Heart left ventricle (tissue), 16 donors: ENCODE data around the gene FSTL4. TPM values are rescaled to one million over a fixed set of nuclear protein-coding genes. Genes with fewer than 3 reads are reported as not detected.

Experiments
- ATAC-seq, 4 donors: fragments of 200-7000 bp; cut with Tn5 transposase; one replicate each; pipeline ENCODE4 v1.9.1; 2020 to 2022; ENCODE audit warnings: moderate library complexity in 4 of 4, mild to moderate bottlenecking in 3 of 4, moderate number of reproducible peaks in 1 of 4
- DNase-seq, 5 donors: peaks; one replicate each; pipeline ENCODE4 v3.0.0-alpha.2; 2020
- H3K27ac ChIP-seq, 12 donors: fragments of 200-600 bp; sonication (generic) in 4 of 12; one replicate each; pipeline versions ENCODE4 v1.5.0 to v1.8.0; 2016 to 2022; ENCODE audit warnings: mild to moderate bottlenecking in 2 of 12
- H3K27me3 ChIP-seq, 9 donors: fragments of 200-600 bp; sonication (generic) in 2 of 9; one replicate each; pipeline versions ENCODE4 v1.5.1 to v1.8.0; 2016 to 2022; ENCODE audit warnings: mild to moderate bottlenecking in 3 of 9
- H3K36me3 ChIP-seq, 9 donors: fragments of 200-600 bp; sonication (generic) in 2 of 9; one replicate each; pipeline versions ENCODE4 v1.5.0 to v1.8.0; 2018 to 2022; ENCODE audit warnings: mild to moderate bottlenecking in 2 of 9
- H3K4me1 ChIP-seq, 12 donors: fragments of 200-600 bp; sonication (generic) in 4 of 12; one replicate each; pipeline versions ENCODE4 v1.5.0 to v1.8.0; 2016 to 2022; ENCODE audit warnings: mild to moderate bottlenecking in 3 of 12
- H3K4me3 ChIP-seq, 12 donors: fragments of 200-600 bp; sonication (generic) in 4 of 12; one replicate each; pipeline versions ENCODE4 v1.5.0 to v1.8.0; 2017 to 2022; ENCODE audit warnings: mild to moderate bottlenecking in 9 of 12, moderate library complexity in 4 of 12
- H3K9me3 ChIP-seq, 12 donors: fragments of 200-600 bp; sonication (generic) in 4 of 12; one replicate each; pipeline versions ENCODE4 v1.5.0 to v1.8.0; 2016 to 2022; ENCODE audit warnings: mild to moderate bottlenecking in 1 of 12
- CTCF ChIP-seq, 12 donors: fragments of 200-600 bp; sonication (generic) in 4 of 12; IDR thresholded peaks; one replicate each; pipeline versions ENCODE4 v1.5.0 to v1.8.0; 2018 to 2022; ENCODE audit warnings: antibody characterized with exemption in 12 of 12, mild to moderate bottlenecking in 5 of 12
- POLR2A ChIP-seq, 2 donors: fragments of 450-650 bp; IDR thresholded peaks; one replicate each; pipeline ENCODE4 v1.6.1; 2017; ENCODE audit warnings: antibody characterized with exemption in 2 of 2, mild to moderate bottlenecking in 2 of 2, moderate library complexity in 2 of 2
- WGBS, 4 donors: extraction: QIAGEN DNeasy Blood & Tissue Kit in 2 of 4; methylation state at CpG; one replicate each; pipeline versions ENCODE4 v1.1.5 to v1.1.7; 2013 to 2018; 5-methylcytosine and 5-hydroxymethylcytosine counted together
- intact Hi-C, 10 donors: fragments of 100-400 bp; cut with DNase I; formaldehyde crosslinking; loops; one replicate each; pipeline versions ENCODE4 v1.11.1 to v1.14.2; 2022
- polyA plus RNA-seq, 2 donors: library from polyadenylated mRNA; stranded (reverse); fragments of 200-250 nt; gene quantifications; one replicate each; pipeline ENCODE4 v1.2.3, GENCODE V29; 2013
- total RNA-seq, 9 donors: library from RNA; depleted of rRNA in 2 of 9; stranded (reverse); fragments of >200 nt in 2 of 9; fragmentation: NEBNext Ultra II Directional in 3 of 9; extraction: Animal tissue kit (Norgen Biotek cat#: 25700) in 3 of 9; gene quantifications; one replicate each; pipeline versions ENCODE4 v1.1.0 to v1.2.4, GENCODE V29; 2016 to 2023
- donor health status: ischemic (EF 13 %, LVEDD 7.1; RV severe dilation, severe dysfunction).
- donor health status: healthy with polysubstance abuse.
- donor health status: DM: no; HTN: yes; CAD: no.
- donor health status: DM: no; HTN: no; CAD: no.
- donor health status: ischemic (EF 25% LVEDD 6.9; RV normal size, moderate dysfunction).
- donor health status: ischemic (EF 25% LVEDD 5.7; RV mildly dilated, moderate dysfunction).
- donor health status: healthy.
- donor health status: DM: yes; HTN: yes; CAD: no.
- donor health status: ischemic (EF 35%, LVEDD 5.7; RV mildly dilated, moderate dysfunction).
- donor health status: nonischemic (EF 11% LVEDD 7.7; RV severe dilation, severe dysfunction).
- donor health status: DM: yes; HTN: yes; CAD: no.
- donor health status: PGD.
- donor health status: ischemic (EF 29% LVEDD 5.4; RV normal size, mild dysfunction).
- donor health status: nonischemic (EF 23%, LVEDD 6.1; RV moderate dilation, normal function).

FSTL4 gene
- total and polyA plus RNA-seq, 11 donors = 0.01 to 0.39 (median 0.17) TPM; not detected in 6

- ATAC-seq = no peak
- intact Hi-C loops = no loop called here
Observed at GRCh38 chr5:133433641-133434040, 178.7 kb downstream of the FSTL4 start.

GRCh38 chr5:133432956-133433532 is 179.3 kb downstream of the FSTL4 start:
- TF ChIP-seq CTCF (IDR thresholded peaks at IDR 0.05) = no peak
- no peak for TF ChIP-seq POLR2A (IDR thresholded peaks at IDR 0.05)
- Histone ChIP-seq H3K4me1 (no peaks in the 10 kb centered on the region), H3K9me3 (no peaks in the 10 kb centered on the region), H3K4me3 (no peak overlapping the region), H3K27ac (no peak overlapping the region), H3K27me3 (peaks cover 0 to 11% (median 0%) of the 10 kb centered on the region in 9 donors), H3K36me3 (no peaks in the 10 kb centered on the region)
- DNase-seq (no peak), ATAC-seq (no peak)
- intact Hi-C loops = no loop called here
- 80 to 94% (median 91%) methylated on average over 3 of the region's 3 CpGs for WGBS, 4 donors

More at GRCh38 chr5:133433641-133434040, 178.7 kb downstream of the FSTL4 start:
- H3K27ac ChIP-seq = no peak overlapping the region
- no peak overlapping the region for H3K4me3 ChIP-seq
- H3K9me3 ChIP-seq = no peaks in the 10 kb centered on the region
- no peaks in the 10 kb centered on the region for H3K4me1 ChIP-seq
- no peak for TF ChIP-seq POLR2A (IDR thresholded peaks at IDR 0.05)
- no peak for TF ChIP-seq CTCF (IDR thresholded peaks at IDR 0.05)
- DNase-seq = no peak
- H3K36me3 ChIP-seq = no peaks in the 10 kb centered on the region
- WGBS, 4 donors = 62 to 71% (median 67%) methylated on average over 6 of the region's 6 CpGs
- H3K27me3 ChIP-seq = peaks cover 0 to 6% (median 0%) of the 10 kb centered on the region in 9 donors

GRCh38 chr5:133431326-133431865 is 180.9 kb downstream of the FSTL4 start:
- H3K27ac ChIP-seq = no peak overlapping the region
- WGBS, 4 donors = 81 to 94% (median 88%) methylated on average over 2 of the region's 2 CpGs
- H3K27me3 ChIP-seq = peaks cover 0 to 11% (median 0%) of the 10 kb centered on the region in 9 donors
- TF ChIP-seq CTCF (IDR thresholded peaks at IDR 0.05) (no peak), POLR2A (IDR thresholded peaks at IDR 0.05) (no peak)
- H3K4me3 ChIP-seq = no peak overlapping the region
- no peaks in the 10 kb centered on the region for H3K36me3 ChIP-seq
- H3K4me1 ChIP-seq = no peaks in the 10 kb centered on the region
- ATAC-seq (no peak), DNase-seq (no peak)
- intact Hi-C loops = no loop called here
- H3K9me3 ChIP-seq = no peaks in the 10 kb centered on the region

GRCh38 chr5:133430095-133430494 is 182.2 kb downstream of the FSTL4 start:
- TF ChIP-seq CTCF (IDR thresholded peaks at IDR 0.05) = no peak
- no peak for TF ChIP-seq POLR2A (IDR thresholded peaks at IDR 0.05)
- H3K4me3 ChIP-seq = no peak overlapping the region
- no peak overlapping the region for H3K27ac ChIP-seq
- H3K27me3 ChIP-seq = peaks cover 0 to 8% (median 0%) of the 10 kb centered on the region in 9 donors
- no peaks in the 10 kb centered on the region for H3K4me1 ChIP-seq
- no peaks in the 10 kb centered on the region for H3K9me3 ChIP-seq
- intact Hi-C loops = no loop called here
- no peaks in the 10 kb centered on the region for H3K36me3 ChIP-seq
- ATAC-seq = no peak
- DNase-seq = no peak
